Gastrocnemius medialis (tissue), 4 donors: ENCODE data around the gene SLC30A7.

Experiments used
- POLR2A ChIP-seq, 2 donors: fragments of 450-650 bp; IDR thresholded peaks; one replicate each; pipeline ENCODE4 v1.6.1; 2017; ENCODE audit warnings: antibody characterized with exemption in 2 of 2, mild to moderate bottlenecking in 2 of 2, moderate library complexity in 2 of 2
- TF ChIP-seq, protein P1 (sequence below), 5 experiments: fragments of 450-650 bp in 3 of 5; fragments of 200-600 bp in 2 of 5; sonication (generic) in 2 of 5; IDR thresholded peaks in 4 of 5; conservative IDR thresholded peaks in 1 of 5; 1 replicate in 4 of 5; 2 replicates in 1 of 5; pipeline ENCODE4 v1.5.1; 2016 to 2019; ENCODE audit warnings: antibody characterized with exemption in 5 of 5, mild to moderate bottlenecking in 3 of 5, moderate library complexity in 3 of 5

DNA sequence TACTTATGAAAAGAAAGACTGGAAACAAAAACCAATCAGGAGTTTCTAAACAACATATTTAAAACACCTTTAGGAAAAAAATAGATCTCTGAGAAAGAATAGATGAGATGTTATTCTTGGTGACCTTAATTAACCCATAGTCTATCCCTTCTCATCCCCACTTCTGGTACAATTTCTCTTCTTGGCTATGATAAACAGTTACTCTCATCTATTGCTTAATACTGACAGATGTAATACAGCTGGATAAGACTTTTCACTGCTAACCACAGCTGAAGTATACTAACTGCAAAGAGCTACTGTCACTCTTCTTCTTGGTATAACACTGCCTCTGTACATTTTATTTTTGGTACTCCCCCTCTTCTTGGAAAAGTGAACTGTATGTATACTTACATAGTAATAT is 16.5 kb upstream of the SLC30A7 start:
- TF ChIP-seq POLR2A (IDR thresholded peaks at IDR 0.05) = no peak
- TF ChIP-seq, protein P1, sequence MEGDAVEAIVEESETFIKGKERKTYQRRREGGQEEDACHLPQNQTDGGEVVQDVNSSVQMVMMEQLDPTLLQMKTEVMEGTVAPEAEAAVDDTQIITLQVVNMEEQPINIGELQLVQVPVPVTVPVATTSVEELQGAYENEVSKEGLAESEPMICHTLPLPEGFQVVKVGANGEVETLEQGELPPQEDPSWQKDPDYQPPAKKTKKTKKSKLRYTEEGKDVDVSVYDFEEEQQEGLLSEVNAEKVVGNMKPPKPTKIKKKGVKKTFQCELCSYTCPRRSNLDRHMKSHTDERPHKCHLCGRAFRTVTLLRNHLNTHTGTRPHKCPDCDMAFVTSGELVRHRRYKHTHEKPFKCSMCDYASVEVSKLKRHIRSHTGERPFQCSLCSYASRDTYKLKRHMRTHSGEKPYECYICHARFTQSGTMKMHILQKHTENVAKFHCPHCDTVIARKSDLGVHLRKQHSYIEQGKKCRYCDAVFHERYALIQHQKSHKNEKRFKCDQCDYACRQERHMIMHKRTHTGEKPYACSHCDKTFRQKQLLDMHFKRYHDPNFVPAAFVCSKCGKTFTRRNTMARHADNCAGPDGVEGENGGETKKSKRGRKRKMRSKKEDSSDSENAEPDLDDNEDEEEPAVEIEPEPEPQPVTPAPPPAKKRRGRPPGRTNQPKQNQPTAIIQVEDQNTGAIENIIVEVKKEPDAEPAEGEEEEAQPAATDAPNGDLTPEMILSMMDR (IDR thresholded peaks at IDR 0.05 in 4 of 5, conservative IDR thresholded peaks at IDR 0.05 in 1 of 5) = no peak
